HG02571 (cell line): ENCODE data around the gene ADAMTS10.
"Not testable (repeated sequence)": the region's sequence is repeated elsewhere in the genome, so short reads cannot be mapped to it uniquely, and the experiment has no call there.

Source experiments
- ATAC-seq: cut with Tn5 transposase; IDR thresholded peaks from one replicate; pipeline ENCODE4 v1.9.1; 2021; ENCODE audit warnings: mild to moderate bottlenecking, moderate library complexity; ENCODE audit not compliant: unreplicated experiment

ADAMTS10 gene

GRCh38 chr19:8596168-8596567 lies 14.3 kb downstream of the ADAMTS10 start:
- no peak for ATAC-seq

- no peak for ATAC-seq
These were observed 14.9 kb downstream of the ADAMTS10 start for GRCh38 chr19:8595651-8596050.

- ATAC-seq: no peak
These were observed 16.6 kb downstream of the ADAMTS10 start for GRCh38 chr19:8593931-8594330.

- ATAC-seq: no peak
These were observed 18.1 kb downstream of the ADAMTS10 start for GRCh38 chr19:8592231-8593009.

GRCh38 chr19:8589177-8589714 lies 21.3 kb downstream of the ADAMTS10 start:
- ATAC-seq: no peak

- ATAC-seq: no peak
These were observed 24.4 kb downstream of the ADAMTS10 start for GRCh38 chr19:8585894-8586750.

GRCh38 chr19:8584965-8585893 lies 25.3 kb downstream of the ADAMTS10 start:
- no peak for ATAC-seq

GRCh38 chr19:8580710-8581281 lies 29.7 kb downstream of the ADAMTS10 start:
- ATAC-seq: no peak

GRCh38 chr19:8578642-8579265 lies 31.8 kb downstream of the ADAMTS10 start:
- no peak for ATAC-seq

GRCh38 chr19:8577741-8578140 lies 32.8 kb downstream of the ADAMTS10 start:
- no peak for ATAC-seq

GRCh38 chr19:8577247-8577646 lies 33.3 kb downstream of the ADAMTS10 start, which contains the start of gene MYO1F:
Gene MYO1F (minus strand): TSS chr19:8577442. CDS start chr19:8577309, 133 bp downstream.
- no peak for ATAC-seq

- no peak for ATAC-seq
These were observed 34.1 kb downstream of the ADAMTS10 start for GRCh38 chr19:8576273-8576993.

GRCh38 chr19:8575467-8575997 lies 35.0 kb downstream of the ADAMTS10 start:
- ATAC-seq: no peak

- not testable (repeated sequence) for ATAC-seq
These were observed 35.9 kb downstream of the ADAMTS10 start for GRCh38 chr19:8574619-8574922.

- no peak for ATAC-seq
These were observed 37.2 kb downstream of the ADAMTS10 start for GRCh38 chr19:8573316-8573715.

GRCh38 chr19:8571006-8571411 lies 39.5 kb downstream of the ADAMTS10 start:
- ATAC-seq: no peak

- no peak for ATAC-seq
These were observed 41.3 kb downstream of the ADAMTS10 start for GRCh38 chr19:8569066-8569771.

GRCh38 chr19:8567522-8568172 lies 42.9 kb downstream of the ADAMTS10 start:
- ATAC-seq: no peak
